SK-N-SH (cell line): ENCODE data around the gene TMTC4. TPM values are rescaled to one million over a fixed set of nuclear protein-coding genes. Genes with fewer than 3 reads are reported as not detected.

ENCODE experiments used
- CTCF ChIA-PET: fragments of 300-600, 350-600 bp; formaldehyde crosslinking; extraction: SDS; loops from one replicate; lab custom pipeline; 2021; lab: Yijun Ruan, JAX
- POLR2A ChIA-PET: fragments of 350-600 bp; sonication (Branson Sonifier 250); formaldehyde crosslinking; extraction: SDS; loops from one replicate; lab custom pipeline; 2020; ENCODE audit warnings: antibody characterized with exemption, inconsistent platforms; lab: Yijun Ruan, JAX
- DNase-seq: peaks from one replicate; pipeline ENCODE4 v3.0.0; 2012
- H2AFZ ChIP-seq: fragments of 200-600 bp; sonication (generic); 2 replicates; pipeline ENCODE4 v1.8.1; 2016; ENCODE audit warnings: antibody characterized with exemption, mild to moderate bottlenecking, low read depth
- H3F3A ChIP-seq: fragments of 200-600 bp; sonication (generic); replicated peaks from 2 replicates; pipeline ENCODE3; 2016; ENCODE audit warnings: antibody characterized with exemption, mild to moderate bottlenecking; ENCODE audit not compliant: insufficient read depth
- H3K27ac ChIP-seq, 2 experiments: fragments of 200-500 bp in 1 of 2; fragments of 200-600 bp in 1 of 2; sonication (Bioruptor generic) in 1 of 2; sonication (generic), shearing (Covaris generic) in 1 of 2; 2 replicates each; pipeline versions ENCODE4 v1.5.1 to v1.6.1; 2014 to 2016; ENCODE audit warnings: low read depth in 2 of 2, inconsistent platforms in 1 of 2, low read length in 1 of 2, mild to moderate bottlenecking in 1 of 2, mixed read lengths in 1 of 2
- H3K27me3 ChIP-seq: fragments of 200-600 bp; sonication (generic), shearing (Covaris generic); 2 replicates; pipeline ENCODE4 v1.6.1; 2016; ENCODE audit warnings: mixed run types; ENCODE audit not compliant: insufficient read depth
- H3K36me3 ChIP-seq, 2 experiments: fragments of 200-500 bp in 1 of 2; fragments of 200-600 bp in 1 of 2; sonication (Bioruptor generic) in 1 of 2; sonication (generic) in 1 of 2; replicated peaks in 1 of 2; 2 replicates each; pipeline versions ENCODE3 to v1.5.1; 2014 to 2016; ENCODE audit warnings: low read length in 1 of 2, mild to moderate bottlenecking in 1 of 2; ENCODE audit not compliant: insufficient read depth in 2 of 2, control insufficient read depth in 1 of 2
- H3K4me1 ChIP-seq, 2 experiments: fragments of 200-500 bp in 1 of 2; fragments of 200-600 bp in 1 of 2; sonication (Bioruptor generic) in 1 of 2; sonication (generic), shearing (Covaris generic) in 1 of 2; 2 replicates each; pipeline versions ENCODE4 v1.5.1 to v1.6.1; 2014 to 2016; ENCODE audit warnings: low read depth in 1 of 2, low read length in 1 of 2, mixed run types in 1 of 2; ENCODE audit not compliant: insufficient read depth in 2 of 2, control insufficient read depth in 1 of 2
- H3K4me2 ChIP-seq: fragments of 200-600 bp; sonication (generic), shearing (Covaris generic); 2 replicates; pipeline ENCODE4 v1.6.1; 2017; ENCODE audit warnings: mixed run types
- H3K4me3 ChIP-seq, 2 experiments: fragments of 200-500 bp in 1 of 2; fragments of 200-600 bp in 1 of 2; sonication (Bioruptor generic) in 1 of 2; sonication (generic), shearing (Covaris generic) in 1 of 2; 2 replicates each; pipeline versions ENCODE4 v1.5.1 to v1.8.1; 2014 to 2016; ENCODE audit warnings: low read depth in 2 of 2, inconsistent platforms in 1 of 2, low read length in 1 of 2, mild to moderate bottlenecking in 1 of 2, mixed read lengths in 1 of 2, moderate library complexity in 1 of 2
- H3K79me2 ChIP-seq: fragments of 200-600 bp; sonication (generic); 2 replicates; pipeline ENCODE4 v1.8.1; 2017; ENCODE audit warnings: mild to moderate bottlenecking; ENCODE audit not compliant: insufficient read depth
- H3K9ac ChIP-seq: fragments of 200-600 bp; sonication (generic); 2 replicates; pipeline ENCODE4 v1.6.1; 2017; ENCODE audit warnings: mixed run types
- H3K9me2 ChIP-seq: fragments of 200-600 bp; sonication (generic); 2 replicates; pipeline ENCODE4 v1.6.1; 2017; ENCODE audit warnings: mixed run types
- H3K9me3 ChIP-seq: fragments of 200-600 bp; sonication (generic); 2 replicates; pipeline ENCODE4 v1.6.1; 2017; ENCODE audit warnings: mixed run types, mild to moderate bottlenecking, moderate library complexity
- H4K20me1 ChIP-seq: fragments of 200-600 bp; sonication (generic); 2 replicates; pipeline ENCODE4 v1.6.1; 2017; ENCODE audit warnings: mild to moderate bottlenecking, mixed run types; ENCODE audit not compliant: insufficient read depth
- CHD2 ChIP-seq: fragments of 150-350 bp; IDR thresholded peaks from 2 replicates; pipeline ENCODE4 v1.6.1; 2018; ENCODE audit warnings: low read length; ENCODE audit not compliant: partially characterized antibody
- ELF1 ChIP-seq: IDR thresholded peaks from 2 replicates; pipeline ENCODE4 v1.4.0; 2012
- EP300 ChIP-seq, 2 experiments: IDR thresholded peaks; 2 replicates each; pipeline versions ENCODE4 v1.4.0 to v1.6.1; 2012; ENCODE audit warnings: borderline replicate concordance in 1 of 2, low read depth in 1 of 2, low read length in 1 of 2
- EZH2phosphoT487 ChIP-seq: fragments of 200-600 bp; sonication (generic); IDR thresholded peaks from 2 replicates; pipeline ENCODE4 v1.6.1; 2017; ENCODE audit warnings: low read depth, mixed run types, mild to moderate bottlenecking, antibody characterized with exemption, moderate library complexity, borderline replicate concordance
- FOSL2 ChIP-seq: IDR thresholded peaks from 2 replicates; pipeline ENCODE4 v1.4.0; 2012; ENCODE audit warnings: low read depth, mild to moderate bottlenecking, moderate library complexity, borderline replicate concordance
- FOXJ3 ChIP-seq: sonication (generic); formaldehyde crosslinking; IDR thresholded peaks from 2 replicates; pipeline ENCODE4 v1.5.1; 2020; ENCODE audit warnings: mild to moderate bottlenecking, missing genetic modification reagents
- FOXM1 ChIP-seq: IDR thresholded peaks from 2 replicates; pipeline ENCODE4 v1.4.0; 2012; ENCODE audit warnings: low read depth, mild to moderate bottlenecking
- GATA2 ChIP-seq: sonication (generic); formaldehyde crosslinking; IDR thresholded peaks from 2 replicates; pipeline ENCODE4 v1.5.0; 2020; ENCODE audit warnings: mild to moderate bottlenecking, missing genetic modification reagents
- RAD21 ChIP-seq: IDR thresholded peaks from 2 replicates; pipeline ENCODE4 v1.6.1; 2012; ENCODE audit warnings: mild to moderate bottlenecking, low read length
- RCOR1 ChIP-seq: fragments of 150-350 bp; IDR thresholded peaks from 2 replicates; pipeline ENCODE4 v1.6.1; 2017; ENCODE audit warnings: antibody characterized with exemption, low read length
- REST ChIP-seq: IDR thresholded peaks from 2 replicates; pipeline ENCODE4 v1.6.1; 2012; ENCODE audit warnings: mild to moderate bottlenecking, low read depth, low read length, moderate library complexity
- SMC3 ChIP-seq: IDR thresholded peaks from 2 replicates; pipeline ENCODE4 v1.6.1; 2012; ENCODE audit warnings: low read depth, low read length, improper control_type of control experiment
- USF1 ChIP-seq: IDR thresholded peaks from 2 replicates; pipeline ENCODE4 v1.4.0; 2012; ENCODE audit warnings: low read depth, borderline replicate concordance
- YY1 ChIP-seq: IDR thresholded peaks from 2 replicates; pipeline ENCODE4 v1.4.0; 2012; ENCODE audit warnings: low read depth, mild to moderate bottlenecking
- ZBTB33 ChIP-seq: IDR thresholded peaks from 2 replicates; pipeline ENCODE4 v1.4.0; 2012; ENCODE audit warnings: low read depth, borderline replicate concordance
- WGBS: methylation state at CpG from one replicate; pipeline ENCODE4 v1.1.6; 2017; ENCODE audit warnings: low lambda C conversion rate; 5-methylcytosine and 5-hydroxymethylcytosine counted together
- polyA plus RNA-seq, 3 experiments: library from polyadenylated mRNA; depleted of rRNA; stranded (reverse); fragments of >200 nt; gene quantifications; 2 replicates each; pipeline ENCODE4 v1.2.3, GENCODE V29; 2012

The TMTC4 gene
- polyA plus RNA-seq, 1 of the 3 experiments (the other 2 are of a cell fraction) = 22.3 TPM

DNA sequence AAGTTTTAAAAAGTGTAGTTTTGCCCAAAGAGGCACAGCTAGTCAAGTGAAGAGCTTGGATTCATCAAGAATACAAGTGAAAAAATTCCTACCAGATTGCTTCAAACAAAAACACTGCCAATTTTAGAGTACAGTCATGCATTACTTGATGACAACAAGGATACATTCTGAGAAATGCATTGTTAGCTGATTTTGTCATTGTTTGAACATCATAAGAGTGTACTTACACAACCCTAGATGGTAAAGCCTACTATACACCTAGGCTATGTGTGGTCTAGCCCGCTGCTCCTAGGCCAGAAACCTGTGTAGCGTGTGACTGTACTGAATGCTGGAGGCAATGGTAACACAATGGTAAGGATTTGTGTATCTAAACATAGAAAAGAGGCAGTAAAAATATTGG, 41.1 kb downstream of the TMTC4 start (continued):
- no peak for TF ChIP-seq REST
- TF ChIP-seq ELF1 = no peak
- no peak for TF ChIP-seq EZH2phosphoT487
- no peak for TF ChIP-seq CHD2
- TF ChIP-seq GATA2 (CRISPR knock-in tag) = no peak
- no peak for TF ChIP-seq EP300 (IDR thresholded peaks at IDR 0.05; ENCODE audit: borderline replicate concordance in 1 of 2, low read depth in 1 of 2, low read length in 1 of 2)
- no peak for TF ChIP-seq FOXJ3 (CRISPR knock-in tag)

DNA sequence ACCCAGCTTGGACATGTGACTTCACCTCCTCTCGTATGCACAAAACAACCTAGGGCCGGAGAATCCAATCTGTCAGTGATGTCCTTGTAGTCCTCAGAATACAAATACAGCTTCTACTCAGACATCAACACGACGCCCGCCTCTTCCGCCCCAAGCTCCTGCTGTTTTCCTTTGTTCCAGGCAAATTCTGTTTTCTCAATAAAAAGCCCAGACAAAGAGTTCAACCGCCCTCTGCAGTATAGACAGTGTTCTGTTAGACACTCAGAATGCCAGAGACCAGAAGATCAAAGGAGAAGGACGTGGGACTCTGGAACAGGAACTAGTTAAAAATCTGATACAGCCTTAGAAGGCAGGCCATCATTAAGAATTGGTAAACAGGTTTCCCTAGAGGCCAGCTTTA, 44.0 kb downstream of the TMTC4 start:
- H3K4me2 ChIP-seq = no peak overlapping the region
- 90% methylated on average over 8 of the region's 8 CpGs for WGBS
- no peaks in the 10 kb centered on the region for H3F3A ChIP-seq
- no peaks in the 10 kb centered on the region for H3K79me2 ChIP-seq
- no peak for DNase-seq
- H3K4me3 ChIP-seq = no peak overlapping the region
- H3K9me2 ChIP-seq = no peaks in the 10 kb centered on the region
- no peak overlapping the region for H3K27ac ChIP-seq
- no peaks in the 10 kb centered on the region for H3K27me3 ChIP-seq
- ChIA-PET POLR2A (no interaction called here), CTCF (interaction anchor here (0.6 kb wide), 1 partner anchor 80 kb away, joined by 3 read pairs; no protein-coding TSS in a partner anchor)
- no peaks in the 10 kb centered on the region for H3K4me1 ChIP-seq
- H3K36me3 ChIP-seq = peaks cover 20 to 37% of the 10 kb centered on the region in 2 experiments
- no peaks in the 10 kb centered on the region for H4K20me1 ChIP-seq
- no peaks in the 10 kb centered on the region for H3K9me3 ChIP-seq
- no peak overlapping the region for H3K9ac ChIP-seq
- H2AFZ ChIP-seq = no peak overlapping the region
- TF ChIP-seq RAD21 = no peak
- TF ChIP-seq RCOR1 = no peak
- no peak for TF ChIP-seq FOXM1
- TF ChIP-seq YY1 = no peak
- no peak for TF ChIP-seq GATA2 (CRISPR knock-in tag)
- no peak for TF ChIP-seq FOSL2

GRCh38 chr13:100627120-100627519, 47.5 kb downstream of the TMTC4 start:
- H3K27ac ChIP-seq = no peak overlapping the region
- WGBS = 94% methylated on average over 14 of the region's 15 CpGs
- no peak for DNase-seq
- H3K9me3 ChIP-seq = no peaks in the 10 kb centered on the region
- no peaks in the 10 kb centered on the region for H3K4me1 ChIP-seq
- H3F3A ChIP-seq = no peaks in the 10 kb centered on the region
- H2AFZ ChIP-seq = no peak overlapping the region
- no peaks in the 10 kb centered on the region for H3K27me3 ChIP-seq
- TF ChIP-seq SMC3 = no peak
- TF ChIP-seq USF1 = no peak
- no peak for TF ChIP-seq CHD2
- TF ChIP-seq ZBTB33 = no peak
- no peaks in the 10 kb centered on the region for H3K79me2 ChIP-seq
- no peak overlapping the region for H3K9ac ChIP-seq
- ChIA-PET POLR2A (no interaction called here), CTCF (no interaction called here)
- H3K9me2 ChIP-seq = no peaks in the 10 kb centered on the region
- H3K4me3 ChIP-seq = no peak overlapping the region
- no peaks in the 10 kb centered on the region for H4K20me1 ChIP-seq
- H3K36me3 ChIP-seq = peaks cover 21 to 31% of the 10 kb centered on the region in 2 experiments
- no peak overlapping the region for H3K4me2 ChIP-seq
